HUES64 (cell line): ENCODE measurements around the gene SPDEF.
A peak's percentile ranks its signal among the peaks of the same experiment; 100 is the strongest.

Experiments used
- H3K27ac ChIP-seq: 2 replicates; pipeline ENCODE4 v1.7.0; 2013; ENCODE audit warnings: low read depth, low read length, inconsistent platforms
- H3K27me3 ChIP-seq: 2 replicates; pipeline ENCODE4 v1.6.1; 2013; ENCODE audit warnings: mild to moderate bottlenecking, low read length; ENCODE audit not compliant: insufficient read depth
- H3K36me3 ChIP-seq: 2 replicates; pipeline ENCODE4 v1.6.1; 2013; ENCODE audit warnings: mild to moderate bottlenecking, low read length; ENCODE audit not compliant: insufficient read depth
- H3K4me1 ChIP-seq: 2 replicates; pipeline ENCODE4 v1.6.1; 2013; ENCODE audit warnings: mild to moderate bottlenecking, low read length, moderate library complexity; ENCODE audit not compliant: insufficient read depth
- H3K4me3 ChIP-seq: 2 replicates; pipeline ENCODE4 v1.5.1; 2013; ENCODE audit warnings: mild to moderate bottlenecking, low read length, moderate library complexity
- H3K9ac ChIP-seq: 2 replicates; pipeline ENCODE4 v1.6.1; 2013; ENCODE audit warnings: mild to moderate bottlenecking, low read depth, low read length
- H3K9me3 ChIP-seq: 2 replicates; pipeline ENCODE4 v1.6.1; 2013; ENCODE audit warnings: low read depth, low read length; ENCODE audit not compliant: insufficient read depth
- WGBS: fragments of 150-250, 120-280 bp; methylation state at CpG from one replicate; pipeline ENCODE4 v1.1.7; 2013; ENCODE audit warnings: missing lambda C conversion rate; 5-methylcytosine and 5-hydroxymethylcytosine counted together

SPDEF gene

DNA sequence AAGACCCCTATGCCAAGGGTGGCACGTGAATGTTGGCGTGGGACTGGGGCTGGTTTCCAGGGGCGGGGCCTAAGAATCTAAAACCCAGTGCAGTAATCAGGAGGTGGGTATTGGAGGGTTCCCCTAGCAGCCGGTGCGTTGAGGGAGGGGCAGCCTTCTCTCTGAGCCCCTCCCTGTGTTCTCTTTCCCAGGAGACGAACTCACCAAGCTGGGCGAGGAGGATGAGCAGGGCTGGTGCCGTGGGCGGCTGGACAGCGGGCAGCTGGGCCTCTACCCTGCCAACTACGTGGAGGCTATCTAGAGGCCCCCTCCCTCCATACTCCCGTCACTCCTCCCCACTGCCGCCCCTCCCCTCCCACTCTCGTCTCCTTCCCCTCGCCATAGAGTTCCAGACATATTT is 23.9 kb downstream of the SPDEF start:
- Histone ChIP-seq H3K4me3 (peak overlapping the region; percentile 17; the same call in 1 of the 2 replicates), H3K27ac (no peak overlapping the region), H3K36me3 (no peaks in the 10 kb centered on the region), H3K27me3 (no peaks in the 10 kb centered on the region), H3K9ac (no peak overlapping the region), H3K9me3 (no peaks in the 10 kb centered on the region), H3K4me1 (peaks cover 10% of the 10 kb centered on the region)
- WGBS = 90% methylated on average over 15 of the region's 15 CpGs

DNA sequence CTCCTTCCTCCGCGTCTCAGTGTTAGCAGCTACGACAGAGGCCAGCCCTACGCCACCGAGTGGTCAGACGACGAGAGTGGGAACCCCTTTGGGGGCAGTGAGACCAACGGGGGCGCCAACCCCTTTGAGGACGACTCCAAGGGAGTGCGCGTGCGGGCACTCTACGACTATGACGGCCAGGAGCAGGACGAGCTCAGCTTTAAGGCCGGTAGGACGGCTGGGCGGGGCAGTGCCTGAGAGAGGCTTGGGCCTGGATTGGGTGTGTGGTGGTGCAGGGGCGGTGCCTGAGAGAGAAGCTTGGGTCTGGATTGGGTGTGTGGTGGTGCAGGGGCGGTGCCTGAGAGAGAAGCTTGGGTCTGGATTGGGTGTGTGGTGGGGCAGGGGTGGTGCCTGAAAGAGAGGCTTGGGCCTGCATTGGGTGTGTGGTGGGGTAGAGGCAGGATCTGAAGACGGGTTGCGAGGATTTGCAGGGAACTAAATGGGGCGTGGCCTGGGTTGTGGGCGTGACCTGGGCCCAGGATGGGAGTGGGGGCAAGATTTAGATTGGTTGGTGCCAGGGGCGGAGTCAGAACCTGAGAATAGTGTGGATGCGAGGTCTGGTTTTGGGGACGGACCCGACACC is 24.4 kb downstream of the SPDEF start:
- Histone ChIP-seq H3K4me3 (peak overlapping the region; percentile 38), H3K4me1 (peaks cover 12% of the 10 kb centered on the region), H3K27me3 (no peaks in the 10 kb centered on the region), H3K9me3 (no peaks in the 10 kb centered on the region), H3K36me3 (no peaks in the 10 kb centered on the region), H3K9ac (no peak overlapping the region), H3K27ac (no peak overlapping the region)
- WGBS = 92% methylated on average over 29 of the region's 29 CpGs

DNA sequence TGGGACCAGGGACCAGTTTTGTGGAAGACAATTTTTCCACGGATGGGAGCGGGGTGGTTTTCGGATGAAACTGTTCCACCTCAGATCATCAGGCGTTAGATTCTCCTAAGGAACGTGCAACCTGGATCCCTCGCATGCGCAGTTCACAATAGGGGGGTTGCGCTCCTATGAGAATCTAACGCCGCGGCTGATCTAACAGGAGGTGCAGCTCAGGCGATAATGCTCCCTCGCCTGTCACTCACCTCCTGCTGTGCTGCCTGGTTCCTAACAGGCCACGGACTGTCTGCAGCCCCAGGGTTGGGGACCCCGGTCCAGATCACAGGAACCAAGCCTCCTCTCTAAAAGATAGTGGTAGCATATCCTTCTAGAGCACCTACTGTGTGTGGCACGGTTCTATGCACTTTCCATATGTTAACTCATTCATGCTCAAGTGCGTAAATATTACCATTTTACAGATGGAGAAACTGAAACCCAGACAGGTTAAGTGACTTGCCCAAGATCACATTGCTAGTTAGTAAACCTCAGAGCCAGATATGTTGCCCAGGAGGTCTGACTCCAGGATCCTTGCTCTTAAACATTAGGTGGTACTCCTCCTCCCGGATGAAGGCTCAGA is 25.3 kb downstream of the SPDEF start:
- Histone ChIP-seq H3K27me3 (no peaks in the 10 kb centered on the region), H3K4me1 (peaks cover 16% of the 10 kb centered on the region), H3K27ac (no peak overlapping the region), H3K4me3 (no peak overlapping the region), H3K36me3 (no peaks in the 10 kb centered on the region), H3K9me3 (no peaks in the 10 kb centered on the region), H3K9ac (no peak overlapping the region)
- 93% methylated on average over 18 of the region's 18 CpGs for WGBS

DNA sequence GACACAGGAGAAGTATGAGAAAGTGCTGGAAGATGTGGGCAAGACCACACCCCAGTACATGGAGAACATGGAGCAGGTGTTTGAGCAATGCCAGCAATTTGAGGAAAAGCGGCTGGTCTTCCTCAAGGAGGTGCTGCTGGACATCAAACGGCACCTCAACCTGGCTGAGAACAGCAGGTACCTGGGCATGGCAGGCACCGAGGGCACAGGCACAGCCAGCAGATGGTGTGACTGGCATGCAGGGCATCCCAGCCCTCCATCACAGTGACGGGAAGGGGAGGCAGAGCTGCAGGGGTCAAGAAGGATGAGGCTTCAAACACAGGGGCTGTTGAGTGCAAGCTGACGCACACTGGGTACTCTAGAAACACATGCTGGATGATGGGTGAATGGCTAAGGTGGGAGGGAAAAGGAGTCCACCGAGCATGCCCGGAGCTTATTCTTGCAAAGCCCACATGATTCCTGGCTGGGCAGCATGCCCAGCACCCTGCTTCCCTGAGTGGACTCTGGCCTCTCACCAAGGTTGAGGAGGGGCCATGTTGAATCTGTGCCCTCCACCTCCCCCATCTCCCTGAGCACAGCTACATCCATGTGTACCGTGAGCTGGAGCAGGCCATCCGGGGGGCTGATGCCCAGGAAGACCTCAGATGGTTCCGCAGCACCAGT is 26.3 kb downstream of the SPDEF start:
- Histone ChIP-seq H3K9ac (no peak overlapping the region), H3K4me1 (peaks cover 16% of the 10 kb centered on the region), H3K27ac (no peak overlapping the region), H3K27me3 (no peaks in the 10 kb centered on the region), H3K9me3 (no peaks in the 10 kb centered on the region), H3K4me3 (no peak overlapping the region), H3K36me3 (no peaks in the 10 kb centered on the region)
- 92% methylated on average over 10 of the region's 10 CpGs for WGBS

DNA sequence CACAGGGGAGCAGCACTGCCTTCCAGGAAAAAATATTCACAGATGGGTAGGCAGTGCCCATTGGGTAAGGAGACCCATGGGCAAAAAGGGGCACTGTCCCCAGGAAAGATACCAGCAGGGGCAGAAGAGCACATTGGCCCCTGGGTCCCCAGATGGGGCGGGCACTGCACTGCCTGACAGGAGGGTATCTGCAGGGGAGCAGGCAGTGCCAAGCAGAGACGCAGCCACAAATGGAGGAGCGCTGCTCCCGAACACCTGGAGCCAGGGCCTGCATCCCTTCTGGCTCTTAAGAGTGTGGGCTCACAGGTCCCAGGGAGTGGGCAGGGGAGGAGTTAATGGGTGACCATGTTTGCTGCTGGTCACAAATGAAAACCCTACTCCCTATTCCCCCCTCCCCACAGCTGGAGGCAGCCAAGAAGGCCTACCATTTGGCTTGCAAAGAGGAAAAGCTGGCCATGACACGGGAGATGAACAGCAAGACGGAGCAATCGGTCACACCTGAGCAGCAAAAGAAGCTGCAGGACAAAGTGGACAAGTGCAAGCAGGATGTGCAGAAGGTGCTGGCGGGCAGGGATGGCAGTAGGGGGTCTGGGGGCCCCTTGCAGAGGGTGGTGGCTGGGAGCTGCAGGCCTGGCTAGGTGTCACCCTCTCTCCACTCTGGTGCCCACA is 27.0 kb downstream of the SPDEF start:
- H3K4me1 ChIP-seq = peaks cover 16% of the 10 kb centered on the region
- H3K27ac ChIP-seq = no peak overlapping the region
- H3K4me3 ChIP-seq = no peak overlapping the region
- no peaks in the 10 kb centered on the region for H3K9me3 ChIP-seq
- H3K36me3 ChIP-seq = no peaks in the 10 kb centered on the region
- H3K9ac ChIP-seq = no peak overlapping the region
- WGBS = 94% methylated on average over 8 of the region's 8 CpGs
- H3K27me3 ChIP-seq = no peaks in the 10 kb centered on the region

DNA sequence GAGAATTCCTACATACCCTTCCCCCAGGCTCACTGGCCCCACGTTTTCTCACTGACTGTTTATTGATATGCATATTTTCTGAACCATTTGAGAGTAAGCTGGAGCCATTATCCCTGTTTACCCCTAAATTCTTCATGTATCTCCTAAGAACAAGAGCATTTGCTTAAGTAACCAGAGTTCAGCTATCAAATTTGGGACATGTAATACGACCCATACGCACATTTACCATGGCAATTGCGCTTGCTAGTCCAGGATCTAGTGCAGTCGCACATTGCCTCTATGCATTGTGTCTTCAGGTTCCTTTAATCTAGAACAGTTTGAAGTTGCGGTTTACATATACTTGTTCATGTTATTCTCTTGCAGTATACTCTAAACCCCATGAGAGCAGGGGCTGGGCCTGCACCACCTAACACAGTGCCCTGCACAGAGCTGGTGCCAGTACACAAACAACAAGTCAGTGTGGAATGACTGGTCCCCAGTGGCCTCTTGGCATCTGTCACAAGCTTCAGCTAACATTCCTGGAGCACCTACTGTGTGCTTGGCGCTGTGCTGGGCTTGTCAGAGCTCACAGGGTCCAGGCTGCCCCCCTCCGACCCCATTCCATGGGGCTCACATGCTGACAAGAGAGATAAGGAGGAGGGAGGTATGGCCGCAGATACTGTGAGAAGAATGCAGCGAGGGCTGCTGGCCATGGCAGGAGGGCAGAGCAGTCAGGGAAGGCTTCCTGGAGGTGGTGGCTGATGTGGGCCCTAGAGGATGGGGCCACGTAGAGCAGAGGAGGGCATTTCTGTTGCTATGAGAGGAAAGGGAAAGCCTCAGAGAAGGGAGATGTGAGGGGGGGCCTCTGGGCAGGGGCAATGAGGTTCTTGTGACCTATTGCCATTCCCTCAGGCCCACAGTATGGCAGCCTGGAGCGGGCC is 28.1 kb downstream of the SPDEF start:
- Histone ChIP-seq H3K4me1 (peaks cover 16% of the 10 kb centered on the region), H3K27ac (no peak overlapping the region), H3K9ac (no peak overlapping the region), H3K4me3 (peak overlapping the region; percentile 57; the same call in 1 of the 2 replicates), H3K27me3 (no peaks in the 10 kb centered on the region), H3K36me3 (no peaks in the 10 kb centered on the region), H3K9me3 (no peaks in the 10 kb centered on the region)
- WGBS = 80% methylated on average over 12 of the region's 12 CpGs

DNA sequence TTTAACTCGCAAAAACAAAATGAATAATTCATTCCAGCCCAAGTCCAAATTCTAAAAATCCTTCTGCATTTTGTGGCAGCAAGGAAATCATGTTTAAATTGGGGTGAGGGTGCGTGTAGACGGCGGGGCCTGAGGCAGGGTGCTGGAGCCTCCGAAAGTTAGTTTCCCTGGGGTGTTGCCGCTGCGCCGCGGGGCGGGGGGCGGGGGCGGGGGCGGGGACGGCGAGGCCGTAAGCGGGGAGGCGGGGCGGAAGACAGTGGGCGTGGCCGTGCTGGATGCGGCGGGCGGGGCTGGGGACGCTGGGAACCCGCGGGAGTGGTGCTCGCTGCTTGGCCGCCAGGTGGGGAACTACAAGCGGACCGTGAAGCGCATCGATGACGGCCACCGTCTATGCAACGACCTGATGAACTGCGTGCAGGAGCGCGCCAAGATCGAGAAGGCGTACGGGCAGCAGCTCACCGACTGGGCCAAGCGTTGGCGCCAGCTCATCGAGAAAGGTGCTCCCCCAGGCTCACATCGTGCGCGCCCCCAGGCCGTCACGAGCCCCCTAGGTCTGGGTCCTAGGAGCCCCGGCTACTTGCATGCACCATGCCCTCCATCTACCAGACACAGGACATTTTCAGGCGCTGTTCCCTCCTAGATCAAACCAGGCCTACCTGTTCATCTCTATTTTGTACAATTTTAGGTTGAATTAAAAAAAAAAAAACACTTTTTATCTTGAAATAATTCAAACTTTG is 29.0 kb downstream of the SPDEF start:
- no peaks in the 10 kb centered on the region for H3K36me3 ChIP-seq

DNA sequence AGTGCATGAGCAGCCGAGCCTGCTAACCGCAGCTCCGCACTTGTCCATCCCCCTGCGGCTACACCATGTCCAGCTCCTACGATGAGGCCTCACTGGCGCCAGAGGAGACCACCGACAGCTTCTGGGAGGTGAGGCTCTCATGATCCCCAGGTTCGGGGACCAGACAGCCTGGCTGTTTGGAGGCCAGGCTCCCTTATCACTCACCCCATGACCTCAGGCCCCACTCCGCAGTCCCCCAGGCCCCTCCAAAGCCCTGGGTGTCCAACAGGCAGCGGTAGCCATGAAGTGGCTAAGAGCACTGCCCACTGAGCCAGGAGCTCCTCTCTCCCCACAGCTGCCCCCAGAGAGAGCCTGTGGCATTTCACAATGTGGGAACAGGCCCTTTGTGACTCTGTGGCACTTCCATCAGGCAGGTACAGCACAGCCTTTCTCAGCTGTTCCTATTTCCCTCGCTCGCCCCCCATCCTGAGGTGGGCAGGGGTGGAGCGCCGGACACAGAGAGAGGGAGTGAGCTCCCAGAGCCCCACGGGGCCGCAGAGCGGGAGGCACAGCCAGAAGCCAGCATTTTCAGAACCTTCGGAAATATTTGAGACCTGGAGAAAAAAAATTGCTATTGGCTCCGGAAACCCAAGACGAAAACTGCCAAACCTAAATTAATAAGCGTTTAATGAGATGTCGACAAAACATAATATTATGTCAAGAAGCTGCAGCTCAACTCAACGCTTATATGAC is 29.7 kb downstream of the SPDEF start:
- Histone ChIP-seq H3K9me3 (no peaks in the 10 kb centered on the region), H3K4me1 (peaks cover 16% of the 10 kb centered on the region), H3K4me3 (peak overlapping the region; percentile 51), H3K9ac (no peak overlapping the region), H3K36me3 (no peaks in the 10 kb centered on the region), H3K27me3 (no peaks in the 10 kb centered on the region), H3K27ac (0 out of 2 replicates have a peak overlapping the region, but pooled peaks have one; percentile 30)
- WGBS = 70% methylated on average over 22 of the region's 23 CpGs

More for the DNA sequence above, 29.0 kb downstream of the SPDEF start:
- Histone ChIP-seq H3K9me3 (no peaks in the 10 kb centered on the region), H3K9ac (peak overlapping the region; percentile 67), H3K4me1 (peaks cover 16% of the 10 kb centered on the region), H3K27me3 (no peaks in the 10 kb centered on the region), H3K27ac (peak overlapping the region; percentile 46; the same call in 1 of the 2 replicates), H3K4me3 (peak overlapping the region; percentile 57)
- 3% methylated on average over 46 of the region's 53 CpGs for WGBS

DNA sequence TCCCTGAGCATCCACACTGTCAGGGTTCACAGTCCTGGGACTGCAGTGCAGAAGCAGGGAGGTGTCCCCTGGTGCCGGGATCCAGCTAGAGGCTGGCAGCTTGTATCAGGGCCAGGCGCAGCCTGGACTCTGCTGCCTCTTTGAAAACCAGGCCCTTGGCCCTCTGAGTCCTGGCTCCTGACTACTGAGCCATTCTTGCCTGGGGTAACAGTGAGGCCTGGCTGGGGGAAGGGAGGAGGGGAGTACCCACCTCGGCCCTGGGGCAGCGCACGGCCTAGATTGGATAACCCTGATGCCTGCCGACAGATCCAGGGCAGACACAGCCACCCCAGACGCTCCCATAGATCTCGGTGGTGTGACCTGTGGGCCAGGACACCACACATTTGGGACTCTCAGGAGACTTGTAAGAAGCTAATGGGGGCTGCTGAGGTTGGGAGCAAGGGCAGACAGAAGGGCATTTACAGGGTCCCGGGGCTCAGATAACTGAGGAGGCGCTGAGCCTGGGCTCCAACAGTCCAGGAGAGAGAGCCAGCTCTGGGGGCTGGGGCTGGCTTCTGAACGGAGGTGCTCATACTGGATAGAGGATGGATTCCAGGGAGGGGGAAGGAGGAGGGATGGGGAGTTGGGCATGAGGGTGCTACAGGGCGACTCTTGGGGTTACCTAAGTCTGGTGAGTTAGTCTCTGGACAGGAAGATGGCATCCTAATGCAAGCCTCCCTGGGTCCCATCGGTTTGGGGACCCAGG is 30.5 kb downstream of the SPDEF start:
- H3K36me3 ChIP-seq = no peaks in the 10 kb centered on the region
- no peak overlapping the region for H3K4me3 ChIP-seq
- H3K4me1 ChIP-seq = peaks cover 16% of the 10 kb centered on the region
- no peak overlapping the region for H3K9ac ChIP-seq
- no peak overlapping the region for H3K27ac ChIP-seq
- WGBS = 86% methylated on average over 13 of the region's 13 CpGs
- no peaks in the 10 kb centered on the region for H3K9me3 ChIP-seq
- no peaks in the 10 kb centered on the region for H3K27me3 ChIP-seq
